Psoas muscle (tissue), 8 donors: ENCODE results near the gene ANKRD40. TPM values are rescaled to one million over a fixed set of nuclear protein-coding genes. Genes with fewer than 3 reads are reported as not detected.
A peak's percentile ranks its signal among the peaks of the same experiment; 100 is the strongest.

Source experiments
- ATAC-seq, 4 donors: fragments of 200-7000 bp; cut with Tn5 transposase; one replicate each; pipeline ENCODE4 v1.9.1; 2020; ENCODE audit warnings: moderate library complexity in 3 of 4, mild to moderate bottlenecking in 2 of 4
- DNase-seq, 2 donors: peaks; one replicate each; pipeline ENCODE4 v3.0.0-alpha.2; 2020
- H3K27ac ChIP-seq: fragments of 200-600 bp; one replicate; pipeline ENCODE4 v1.8.0; 2022
- H3K27me3 ChIP-seq, 3 donors: fragments of 200-600 bp in 1 of 3; one replicate each; pipeline versions ENCODE4 v1.6.1 to v1.8.0; 2013 to 2022; ENCODE audit warnings: low read length in 2 of 3, mild to moderate bottlenecking in 2 of 3, moderate library complexity in 1 of 3; ENCODE audit not compliant: insufficient read depth in 3 of 3
- H3K36me3 ChIP-seq, 2 donors: fragments of 200-600 bp in 1 of 2; one replicate each; pipeline versions ENCODE4 v1.6.1 to v1.8.0; 2013 to 2022; ENCODE audit warnings: low read depth in 1 of 2, mild to moderate bottlenecking in 1 of 2, moderate library complexity in 1 of 2; ENCODE audit not compliant: insufficient read depth in 1 of 2
- H3K4me1 ChIP-seq: fragments of 200-600 bp; one replicate; pipeline ENCODE4 v1.8.0; 2022
- H3K4me3 ChIP-seq: fragments of 200-600 bp; one replicate; pipeline ENCODE4 v1.8.0; 2022; ENCODE audit warnings: mild to moderate bottlenecking
- H3K9me3 ChIP-seq: fragments of 200-600 bp; one replicate; pipeline ENCODE4 v1.8.0; 2022
- CTCF ChIP-seq: fragments of 200-600 bp; IDR thresholded peaks from one replicate; pipeline ENCODE4 v1.8.0; 2022; ENCODE audit warnings: antibody characterized with exemption
- WGBS, 3 donors: extraction: QIAGEN DNeasy Blood & Tissue Kit; methylation state at CpG; one replicate each; pipeline versions ENCODE4 v1.1.6 to v1.1.7; 2013; 5-methylcytosine and 5-hydroxymethylcytosine counted together
- intact Hi-C, 2 donors: fragments of 100-400 bp; cut with DNase I; formaldehyde crosslinking; loops; one replicate each; pipeline versions ENCODE4 v1.11.0 to v1.14.2; 2022
- polyA plus RNA-seq, 3 donors: library from polyadenylated mRNA; stranded (reverse); fragments of 200-250 nt; gene quantifications; one replicate each; pipeline ENCODE4 v1.2.3, GENCODE V29; 2013
- total RNA-seq, 4 donors: library from RNA; stranded (reverse); fragmentation: NEBNext Ultra II Directional in 2 of 4; extraction: Animal tissue kit (Norgen Biotek cat#: 25700) in 2 of 4; gene quantifications; one replicate each; pipeline versions ENCODE4 v1.2.1 to v1.2.4, GENCODE V29; 2021 to 2023
- donor health status: healthy with polysubstance abuse.
- donor health status: DM: no; HTN: no; CAD: no; lungs with moderate emphysema.
- donor health status: Bipolar disorder and iron deficiency.
- donor health status: healthy.
- donor health status: DM: yes; HTN: yes; CAD: no.
- donor health status: DM: no; HTN: no; CAD: no.
- donor health status: DM: no; HTN: no; CAD: no.
- donor health status: DM: yes; HTN: yes; CAD: no.

ANKRD40 gene
- total and polyA plus RNA-seq, 7 donors: 42.6 to 155 (median 105) TPM

- no peak for ATAC-seq
- intact Hi-C loops: no loop called here
- Histone ChIP-seq H3K27me3 (no peaks in the 10 kb centered on the region), H3K9me3 (no peaks in the 10 kb centered on the region), H3K4me3 (peak overlapping the region; percentile 22), H3K27ac (peak overlapping the region; percentile 21), H3K36me3 (peaks cover 3 to 73% of the 10 kb centered on the region in 2 donors), H3K4me1 (peaks cover 57% of the 10 kb centered on the region)
- no peak for DNase-seq
- TF ChIP-seq CTCF: no peak
- WGBS, 3 donors: 81 to 94% (median 82%) methylated on average over 3 of the region's 3 CpGs
Measured at GRCh38 chr17:50703162-50703561, 4.6 kb downstream of the ANKRD40 start.

GRCh38 chr17:50699410-50699809 is 8.3 kb downstream of the ANKRD40 start:
- no peak for DNase-seq
- Histone ChIP-seq H3K4me3 (no peak overlapping the region), H3K36me3 (peaks cover 12 to 97% of the 10 kb centered on the region in 2 donors), H3K27ac (no peak overlapping the region), H3K27me3 (no peaks in the 10 kb centered on the region), H3K9me3 (no peaks in the 10 kb centered on the region), H3K4me1 (peaks cover 45% of the 10 kb centered on the region)
- no peak for TF ChIP-seq CTCF
- 70 to 84% (median 80%) methylated on average over 7 of the region's 7 CpGs for WGBS, 3 donors
- intact Hi-C loops: loop anchor here (5.0 kb wide), 2 partner anchors 72 to 152 kb away; partner anchors contain the start of gene SPATA20 (in 2 of the 2)
- peak in 1 of 4 donors; percentile 36 for ATAC-seq

GRCh38 chr17:50697663-50698272 is 9.9 kb downstream of the ANKRD40 start:
- H3K4me1 ChIP-seq: peaks cover 30% of the 10 kb centered on the region
- H3K4me3 ChIP-seq: no peak overlapping the region
- intact Hi-C loops: loop anchor here (5.0 kb wide), 2 partner anchors 70 to 150 kb away; partner anchors contain the start of gene SPATA20 (in 2 of the 2)
- H3K27ac ChIP-seq: no peak overlapping the region
- H3K9me3 ChIP-seq: no peaks in the 10 kb centered on the region
- 37 to 54% (median 54%) methylated on average over 3 of the region's 3 CpGs for WGBS, 3 donors
- peaks cover 14 to 97% of the 10 kb centered on the region in 2 donors for H3K36me3 ChIP-seq
- DNase-seq (no peak), ATAC-seq (peak in 1 of 4 donors; percentile 32)
- H3K27me3 ChIP-seq: no peaks in the 10 kb centered on the region
- no peak for TF ChIP-seq CTCF

GRCh38 chr17:50697062-50697461 is 10.7 kb downstream of the ANKRD40 start:
- Histone ChIP-seq H3K4me1 (peaks cover 23% of the 10 kb centered on the region), H3K36me3 (peaks cover 14 to 97% of the 10 kb centered on the region in 2 donors)
- intact Hi-C loops: loop anchor here (5.0 kb wide), 2 partner anchors 70 to 150 kb away; partner anchors contain the start of gene SPATA20 (in 2 of the 2)

More at GRCh38 chr17:50697062-50697461, 10.7 kb downstream of the ANKRD40 start:
- Histone ChIP-seq H3K9me3 (no peaks in the 10 kb centered on the region), H3K27me3 (no peaks in the 10 kb centered on the region), H3K27ac (no peak overlapping the region), H3K4me3 (no peak overlapping the region)
- no peak for TF ChIP-seq CTCF
- ATAC-seq (no peak), DNase-seq (no peak)
- WGBS, 3 donors: 84 to 95% (median 88%) methylated on average over 3 of the region's 3 CpGs
